ENCODE results near the gene FOXI2. TPM values are rescaled to one million over a fixed set of nuclear protein-coding genes. Genes with fewer than 3 reads are reported as not detected.

The FOXI2 gene
- total RNA-seq, 1 donor from 2014 or later, result not detected

GRCh38 chr10:127790066-127790624, 53.2 kb downstream of the FOXI2 start:
- DNase-seq (ENCODE audit: low read depth), result no peak
- H3K27me3 ChIP-seq (ENCODE audit: control insufficient read depth, insufficient read depth, low read length), result no peaks in the 10 kb centered on the region
- no peak for FAIRE-seq
- no peak for TF ChIP-seq CTCF (IDR thresholded peaks at IDR 0.05; ENCODE audit: insufficient read depth, low read length, severe bottlenecking)
- no peaks in the 10 kb centered on the region for H3K36me3 ChIP-seq (ENCODE audit: control insufficient read depth, insufficient read depth, low read length)
- no peak overlapping the region for H3K4me3 ChIP-seq (ENCODE audit: low read depth, low read length)

Other genes starting within 250 kb of the FOXI2 start
- gene NPS, start 187.9 kb upstream of the FOXI2 start, total RNA-seq, result not detected in 2 replicates
- gene CLRN3, start 155.8 kb downstream of the FOXI2 start, total RNA-seq, result not detected in 2 replicates
- gene PTPRE, start 169.9 kb downstream of the FOXI2 start, total RNA-seq, result 5.9 and 7.9 TPM in 2 replicates

Measured in bronchial epithelial cell (primary cell).